ENCODE data around the gene NR2E1.

The NR2E1 gene

DNA sequence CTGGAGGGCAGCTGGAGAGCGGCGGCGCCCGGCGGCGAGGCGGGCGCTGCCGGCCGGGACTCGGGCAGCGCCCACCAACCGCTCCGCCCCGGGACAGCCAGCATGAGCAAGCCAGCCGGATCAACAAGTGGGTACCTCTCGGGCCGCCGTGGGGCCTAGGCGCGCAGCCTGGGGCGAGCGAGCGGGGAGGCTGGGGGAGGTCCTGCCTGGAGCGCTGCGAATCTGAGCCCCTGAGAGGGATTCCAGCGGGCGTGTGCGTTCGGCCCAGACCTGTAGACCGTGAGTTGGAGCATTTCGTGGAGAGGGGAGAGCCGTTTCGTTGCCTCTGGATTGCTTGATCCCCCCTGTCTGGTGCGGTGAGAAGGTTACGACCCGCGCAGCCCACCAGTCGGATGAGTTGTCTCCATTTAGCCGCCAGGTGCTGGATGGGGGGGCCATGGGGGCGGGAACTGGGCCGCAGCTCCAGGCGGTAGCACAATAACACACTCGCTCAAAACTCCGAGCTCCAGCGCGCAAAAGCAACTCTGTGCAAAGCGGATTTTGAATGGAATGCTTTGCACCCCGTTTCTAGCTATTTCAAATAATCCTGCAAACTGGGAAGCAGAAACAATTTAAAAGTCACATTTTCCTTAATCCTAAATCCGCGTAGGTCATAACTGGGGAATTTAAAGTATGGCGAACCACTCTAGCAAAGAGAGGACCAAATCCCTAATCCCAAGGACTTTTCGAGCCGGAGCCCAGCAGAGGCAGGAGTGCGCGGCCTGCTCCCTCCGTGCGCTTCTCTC lies 1.0 kb downstream of the NR2E1 start:
- POLR2A ChIA-PET, result no interaction called here
- peak; percentile 22 for DNase-seq (ENCODE audit: extremely low spot score)
- CTCF ChIA-PET, result no interaction called here
- TF ChIP-seq, protein P1, sequence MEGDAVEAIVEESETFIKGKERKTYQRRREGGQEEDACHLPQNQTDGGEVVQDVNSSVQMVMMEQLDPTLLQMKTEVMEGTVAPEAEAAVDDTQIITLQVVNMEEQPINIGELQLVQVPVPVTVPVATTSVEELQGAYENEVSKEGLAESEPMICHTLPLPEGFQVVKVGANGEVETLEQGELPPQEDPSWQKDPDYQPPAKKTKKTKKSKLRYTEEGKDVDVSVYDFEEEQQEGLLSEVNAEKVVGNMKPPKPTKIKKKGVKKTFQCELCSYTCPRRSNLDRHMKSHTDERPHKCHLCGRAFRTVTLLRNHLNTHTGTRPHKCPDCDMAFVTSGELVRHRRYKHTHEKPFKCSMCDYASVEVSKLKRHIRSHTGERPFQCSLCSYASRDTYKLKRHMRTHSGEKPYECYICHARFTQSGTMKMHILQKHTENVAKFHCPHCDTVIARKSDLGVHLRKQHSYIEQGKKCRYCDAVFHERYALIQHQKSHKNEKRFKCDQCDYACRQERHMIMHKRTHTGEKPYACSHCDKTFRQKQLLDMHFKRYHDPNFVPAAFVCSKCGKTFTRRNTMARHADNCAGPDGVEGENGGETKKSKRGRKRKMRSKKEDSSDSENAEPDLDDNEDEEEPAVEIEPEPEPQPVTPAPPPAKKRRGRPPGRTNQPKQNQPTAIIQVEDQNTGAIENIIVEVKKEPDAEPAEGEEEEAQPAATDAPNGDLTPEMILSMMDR (IDR thresholded peaks at IDR 0.05; ENCODE audit: control extremely low read depth, extremely low read depth, low read depth, missing control alignments), result no peak

GRCh38 chr6:108167449-108168089 lies 1.7 kb downstream of the NR2E1 start:
- DNase-seq (ENCODE audit: extremely low spot score), result peak; percentile 30
- CTCF ChIA-PET, result no interaction called here

DNA sequence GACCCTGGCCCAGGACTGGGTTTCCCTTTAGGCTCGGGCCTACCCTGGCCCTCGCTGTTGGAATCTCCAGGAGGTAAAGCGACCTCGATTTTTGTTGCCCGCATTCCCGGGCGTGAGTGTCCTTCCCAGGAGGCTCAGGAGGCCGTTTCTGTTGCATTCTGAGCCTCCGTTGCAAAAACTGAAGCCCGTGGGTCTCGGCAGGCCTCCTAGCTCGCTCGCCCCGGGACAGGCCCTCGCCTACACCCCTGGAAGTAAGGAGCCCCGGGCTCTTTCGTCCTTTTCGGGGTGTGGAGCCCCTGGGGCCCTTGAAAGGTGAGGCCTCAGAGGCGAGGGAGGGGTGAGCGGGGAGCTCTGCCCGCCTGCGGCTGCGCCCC lies 2.3 kb downstream of the NR2E1 start:
- TF ChIP-seq, protein P1 (IDR thresholded peaks at IDR 0.05; ENCODE audit: control extremely low read depth, extremely low read depth, low read depth, missing control alignments), result no peak
- CTCF ChIA-PET, result interaction anchor here (1.3 kb wide), 2 partner anchors 9 to 324 kb away, joined by 3 to 6 read pairs; no protein-coding TSS in a partner anchor
- no peak for DNase-seq (ENCODE audit: extremely low spot score)
- POLR2A ChIA-PET, result no interaction called here

More at GRCh38 chr6:108167449-108168089, 1.7 kb downstream of the NR2E1 start:
- TF ChIP-seq, protein P1 (IDR thresholded peaks at IDR 0.05; ENCODE audit: control extremely low read depth, extremely low read depth, low read depth, missing control alignments), result no peak
- POLR2A ChIA-PET, result no interaction called here

- ChIA-PET POLR2A (no interaction called here), CTCF (interaction anchor here (1.0 to 1.3 kb wide), 4 partner anchors 8 to 323 kb away, joined by 3 to 6 read pairs (median 3); no protein-coding TSS in a partner anchor)
- peak; percentile 47 for DNase-seq (ENCODE audit: extremely low spot score)
- TF ChIP-seq, protein P1 (IDR thresholded peaks at IDR 0.05; ENCODE audit: control extremely low read depth, extremely low read depth, low read depth, missing control alignments), result peak; percentile 22
Observed at GRCh38 chr6:108168501-108169463, 3.0 kb downstream of the NR2E1 start.

GRCh38 chr6:108169464-108170331 lies 3.9 kb downstream of the NR2E1 start:
- DNase-seq (ENCODE audit: extremely low spot score), result peak; percentile 22
- CTCF ChIA-PET, result interaction anchor here (1.0 to 1.3 kb wide), 3 partner anchors 51 to 322 kb away, joined by 3 to 6 read pairs (median 3); no protein-coding TSS in a partner anchor
- TF ChIP-seq, protein P1 (IDR thresholded peaks at IDR 0.05; ENCODE audit: control extremely low read depth, extremely low read depth, low read depth, missing control alignments), result no peak
- POLR2A ChIA-PET, result no interaction called here

Data from GM10248 (cell line).